ENCODE measurements around the gene AK8. TPM values are rescaled to one million over a fixed set of nuclear protein-coding genes. Genes with fewer than 3 reads are reported as not detected.

Gene AK8
- total and polyA plus RNA-seq, 9 of the 15 experiments (the other 6 are each of a cell fraction or from before 2014, with no cell fraction given) = 0.06 to 0.37 TPM; not detected in 7

GRCh38 chr9:132834343-132834742 is 43.7 kb downstream of the AK8 start:
- POLR2A ChIA-PET = no interaction called here
- H3K4me3 ChIP-seq = no peak overlapping the region
- H3K9me3 ChIP-seq (replicated peaks; ENCODE audit: control insufficient read depth, insufficient read depth, low read depth, low read length) = no peaks in the 10 kb centered on the region
- intact Hi-C loops (cut with micrococcal nuclease) = no loop called here
- CTCF ChIA-PET (ENCODE audit: low intra/inter-chr PET ratio) = no interaction called here
- DNase-seq (ENCODE audit: extremely low read depth in 1 of 4, low spot score in 3 of 4) (no peak), FAIRE-seq (no peak), ATAC-seq (no peak)
- H2AFZ ChIP-seq (ENCODE audit: low read depth, low read length) = no peak overlapping the region
- no peaks in the 10 kb centered on the region for H3K36me3 ChIP-seq (ENCODE audit: control insufficient read depth, insufficient read depth, low read length)
- H3K79me2 ChIP-seq (ENCODE audit: control insufficient read depth, insufficient read depth, low read length) = no peaks in the 10 kb centered on the region
- in situ Hi-C loops (cut with MboI) = no loop called here
- H3K4me2 ChIP-seq (ENCODE audit: insufficient read depth, low read length) = no peak overlapping the region
- WGBS (ENCODE audit: insufficient coverage, low coverage, missing lambda C conversion rate) = 0% methylated on average over 7 of the region's 7 CpGs
- peaks cover 62 to 72% of the 10 kb centered on the region in 2 experiments for H3K27me3 ChIP-seq (ENCODE audit: control insufficient read depth in 2 of 2, insufficient read depth in 2 of 2, low read length in 2 of 2)
- H4K20me1 ChIP-seq (replicated peaks; ENCODE audit: control insufficient read depth, insufficient read depth, low read length) = 0 out of 2 replicates have a peak, but pooled peaks cover 6% of the 10 kb centered on the region
- no peak overlapping the region for H3K9ac ChIP-seq (ENCODE audit: insufficient read depth in 1 of 2, low read depth in 2 of 2, low read length in 2 of 2)
- BruUV-seq (replicated peaks) = no TSS peak
- no peaks in the 10 kb centered on the region for H3K9me1 ChIP-seq (ENCODE audit: control insufficient read depth, insufficient read depth, low read length)
- H3K27ac ChIP-seq (ENCODE audit: extremely low read depth, low read depth, low read length) = no peak overlapping the region
- no peaks in the 10 kb centered on the region; a peak in 1 of 5 replicates for H3K4me1 ChIP-seq (replicated peaks in 1 of 2; ENCODE audit: control insufficient read depth in 2 of 2, insufficient read depth in 2 of 2, low read length in 2 of 2)
- no peak for TF ChIP-seq BHLHE40 (IDR thresholded peaks at IDR 0.05; ENCODE audit: low read length)
- TF ChIP-seq ZEB2 (IDR thresholded peaks at IDR 0.05) = no peak
- TF ChIP-seq MED1 (CRISPR knock-in tag; IDR thresholded peaks at IDR 0.05; ENCODE audit: borderline replicate concordance) = no peak
- TF ChIP-seq, protein P1, sequence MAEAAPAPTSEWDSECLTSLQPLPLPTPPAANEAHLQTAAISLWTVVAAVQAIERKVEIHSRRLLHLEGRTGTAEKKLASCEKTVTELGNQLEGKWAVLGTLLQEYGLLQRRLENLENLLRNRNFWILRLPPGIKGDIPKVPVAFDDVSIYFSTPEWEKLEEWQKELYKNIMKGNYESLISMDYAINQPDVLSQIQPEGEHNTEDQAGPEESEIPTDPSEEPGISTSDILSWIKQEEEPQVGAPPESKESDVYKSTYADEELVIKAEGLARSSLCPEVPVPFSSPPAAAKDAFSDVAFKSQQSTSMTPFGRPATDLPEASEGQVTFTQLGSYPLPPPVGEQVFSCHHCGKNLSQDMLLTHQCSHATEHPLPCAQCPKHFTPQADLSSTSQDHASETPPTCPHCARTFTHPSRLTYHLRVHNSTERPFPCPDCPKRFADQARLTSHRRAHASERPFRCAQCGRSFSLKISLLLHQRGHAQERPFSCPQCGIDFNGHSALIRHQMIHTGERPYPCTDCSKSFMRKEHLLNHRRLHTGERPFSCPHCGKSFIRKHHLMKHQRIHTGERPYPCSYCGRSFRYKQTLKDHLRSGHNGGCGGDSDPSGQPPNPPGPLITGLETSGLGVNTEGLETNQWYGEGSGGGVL (CRISPR knock-in tag; IDR thresholded peaks at IDR 0.05) = no peak
- no peak for TF ChIP-seq MECOM (CRISPR knock-in tag; IDR thresholded peaks at IDR 0.05)
- no peak for TF ChIP-seq ETV6 (IDR thresholded peaks at IDR 0.05; ENCODE audit: borderline replicate concordance in 1 of 2, low read depth in 2 of 2, low read length in 1 of 2)
- TF ChIP-seq ETV6 (CRISPR knock-in tag; IDR thresholded peaks at IDR 0.05; ENCODE audit: borderline replicate concordance) = no peak
- TF ChIP-seq FOXK1 (CRISPR knock-in tag; IDR thresholded peaks at IDR 0.05; ENCODE audit: borderline replicate concordance) = no peak
- no peak for TF ChIP-seq RB1 (IDR thresholded peaks at IDR 0.05; ENCODE audit: low read depth)
- TF ChIP-seq ZNF780A (CRISPR knock-in tag; IDR thresholded peaks at IDR 0.05) = no peak
- no peak for TF ChIP-seq MTA3 (IDR thresholded peaks at IDR 0.05; ENCODE audit: borderline replicate concordance)
- TF ChIP-seq ZNF311 (CRISPR knock-in tag; IDR thresholded peaks at IDR 0.05) = no peak
- TF ChIP-seq MAFK (IDR thresholded peaks at IDR 0.05; ENCODE audit: low read length) = no peak
- TF ChIP-seq AFF4 (CRISPR knock-in tag; IDR thresholded peaks at IDR 0.05) = no peak
- TF ChIP-seq, protein P2, sequence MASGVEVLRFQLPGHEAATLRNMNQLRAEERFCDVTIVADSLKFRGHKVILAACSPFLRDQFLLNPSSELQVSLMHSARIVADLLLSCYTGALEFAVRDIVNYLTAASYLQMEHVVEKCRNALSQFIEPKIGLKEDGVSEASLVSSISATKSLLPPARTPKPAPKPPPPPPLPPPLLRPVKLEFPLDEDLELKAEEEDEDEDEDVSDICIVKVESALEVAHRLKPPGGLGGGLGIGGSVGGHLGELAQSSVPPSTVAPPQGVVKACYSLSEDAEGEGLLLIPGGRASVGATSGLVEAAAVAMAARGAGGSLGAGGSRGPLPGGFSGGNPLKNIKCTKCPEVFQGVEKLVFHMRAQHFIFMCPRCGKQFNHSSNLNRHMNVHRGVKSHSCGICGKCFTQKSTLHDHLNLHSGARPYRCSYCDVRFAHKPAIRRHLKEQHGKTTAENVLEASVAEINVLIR (CRISPR knock-in tag; IDR thresholded peaks at IDR 0.05) = no peak
- no peak for TF ChIP-seq ESRRA (IDR thresholded peaks at IDR 0.05; ENCODE audit: borderline replicate concordance, low read depth)
- no peak for TF ChIP-seq ZNF12 (CRISPR knock-in tag; IDR thresholded peaks at IDR 0.05)
- TF ChIP-seq ILF3 (IDR thresholded peaks at IDR 0.05; ENCODE audit: borderline replicate concordance) = no peak
- no peak for TF ChIP-seq ZNF764 (CRISPR knock-in tag; IDR thresholded peaks at IDR 0.05; ENCODE audit: low read depth)

All from K562 (cell line).